ENCODE measurements around the gene CGA.

CGA gene

DNA sequence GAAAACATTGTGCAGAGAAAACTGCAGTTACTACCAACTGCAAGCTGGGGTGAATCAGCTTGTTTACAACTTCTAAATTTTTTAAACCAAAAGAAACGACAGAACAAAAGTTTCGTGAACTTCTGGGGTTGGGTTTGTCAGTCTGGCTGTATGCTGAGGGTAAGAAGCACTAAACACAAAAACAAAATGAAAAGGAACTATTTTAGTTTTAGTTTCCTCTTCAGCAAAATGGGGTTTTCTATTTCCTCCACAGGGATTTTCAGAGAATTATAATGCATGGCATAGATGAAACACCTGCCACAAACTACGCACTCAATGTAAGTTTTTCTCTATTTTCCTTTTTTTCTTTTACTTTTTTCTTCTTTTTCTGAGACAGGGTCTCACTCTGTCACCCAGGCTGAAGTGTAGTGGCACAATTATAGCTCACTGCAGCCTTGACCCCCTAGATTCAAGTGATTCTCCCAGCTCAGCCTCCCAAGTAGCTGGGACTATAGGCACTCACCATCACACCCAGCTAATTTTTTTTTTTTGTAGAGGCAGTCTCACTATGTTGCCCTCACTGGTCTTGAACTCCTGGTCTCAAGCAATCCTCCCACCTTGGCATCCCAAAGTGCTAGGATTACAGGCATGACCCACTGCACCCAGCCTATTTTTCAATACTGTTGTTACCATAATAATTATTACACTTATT, 40.6 kb downstream of the CGA start:
- DNase-seq (ENCODE audit: low read depth): no peak
- no peak overlapping the region for H3K4me3 ChIP-seq (replicated peaks; ENCODE audit: low read depth, low read length)
- no peak for TF ChIP-seq CTCF (IDR thresholded peaks at IDR 0.05; ENCODE audit: low read length, missing control alignments)

GRCh38 chr6:87053312-87053711, 41.6 kb downstream of the CGA start:
- no peak for TF ChIP-seq CTCF (IDR thresholded peaks at IDR 0.05; ENCODE audit: low read length, missing control alignments)
- DNase-seq (ENCODE audit: low read depth): no peak

GRCh38 chr6:87049779-87050178, 45.1 kb downstream of the CGA start:
- H3K4me3 ChIP-seq (replicated peaks; ENCODE audit: low read depth, low read length): no peak overlapping the region
- TF ChIP-seq CTCF (IDR thresholded peaks at IDR 0.05; ENCODE audit: low read length, missing control alignments): no peak
- no peak for DNase-seq (ENCODE audit: low read depth)

More at GRCh38 chr6:87053312-87053711, 41.6 kb downstream of the CGA start:
- H3K4me3 ChIP-seq (replicated peaks; ENCODE audit: low read depth, low read length): no peak overlapping the region

DNA sequence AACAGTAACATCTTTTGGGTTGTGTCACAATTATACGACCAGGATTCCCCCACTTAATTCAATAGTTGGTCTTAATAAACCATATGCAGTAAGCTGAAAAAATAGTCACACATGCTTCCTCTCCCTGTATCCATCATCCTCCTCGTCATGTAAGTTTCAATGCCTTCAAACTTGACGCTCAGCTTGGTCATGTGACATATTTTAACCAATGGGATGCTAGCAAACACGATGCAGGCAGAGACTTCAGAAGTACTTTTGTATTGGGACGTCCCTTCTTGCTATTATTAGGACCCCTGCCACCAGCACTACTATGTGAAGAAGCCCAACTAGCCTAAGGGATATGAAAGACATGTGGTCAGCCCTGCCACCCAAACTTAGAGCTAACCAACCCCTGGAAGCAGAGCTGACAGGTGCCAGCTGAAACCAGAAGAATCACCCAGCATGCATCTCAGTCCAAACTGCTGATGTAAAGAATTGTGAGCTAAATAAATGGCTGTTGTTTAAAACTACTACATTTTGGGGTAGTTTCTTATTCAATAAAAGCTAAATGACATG, 49.3 kb downstream of the CGA start:
- no peak for TF ChIP-seq CTCF (IDR thresholded peaks at IDR 0.05; ENCODE audit: low read length, missing control alignments)
- no peak overlapping the region for H3K4me3 ChIP-seq (replicated peaks; ENCODE audit: low read depth, low read length)
- DNase-seq (ENCODE audit: low read depth): no peak

GRCh38 chr6:87040729-87041128, 54.2 kb downstream of the CGA start:
- no peak for TF ChIP-seq CTCF (IDR thresholded peaks at IDR 0.05; ENCODE audit: low read length, missing control alignments)
- H3K4me3 ChIP-seq (replicated peaks; ENCODE audit: low read depth, low read length): no peak overlapping the region
- DNase-seq (ENCODE audit: low read depth): no peak

Measured in fibroblast of pulmonary artery (primary cell).